ENCODE data around the gene PSTK.

PSTK gene

DNA sequence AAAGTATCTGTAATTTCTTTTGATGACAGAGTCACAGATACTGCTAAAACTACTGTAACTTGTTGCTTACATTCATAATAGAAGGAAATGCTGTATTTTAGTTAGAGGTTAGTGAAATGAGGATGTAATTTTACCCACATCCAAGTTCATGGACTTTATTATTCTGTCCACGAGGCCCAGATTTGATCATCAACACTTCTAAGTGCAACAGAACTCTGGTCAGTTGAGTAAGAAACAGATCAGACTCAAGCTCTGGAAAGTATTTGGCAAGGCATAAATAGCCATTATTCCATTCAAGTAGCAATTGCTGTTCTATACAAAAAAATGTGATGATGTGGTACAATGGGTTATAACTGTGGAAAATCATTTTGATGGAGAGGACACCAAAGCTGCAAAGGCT lies 50.9 kb downstream of the PSTK start:
- H2AK5ac ChIP-seq (ENCODE audit: low read length), result no peak overlapping the region
- no peak overlapping the region for H2BK15ac ChIP-seq (replicated peaks; ENCODE audit: low read depth)
- no peak overlapping the region for H3K18ac ChIP-seq (ENCODE audit: low read length)
- H3K4me2 ChIP-seq (ENCODE audit: low read length), result no peak overlapping the region
- no peak overlapping the region for H3K4me3 ChIP-seq (ENCODE audit: low read length)
- H2BK5ac ChIP-seq (ENCODE audit: low read length), result no peak overlapping the region
- H3K9ac ChIP-seq (ENCODE audit: low read length), result no peak overlapping the region
- no peak overlapping the region for H3K27ac ChIP-seq (ENCODE audit: low read depth, low read length)
- H3K79me1 ChIP-seq (ENCODE audit: low read length), result no peaks in the 10 kb centered on the region
- no peaks in the 10 kb centered on the region for H3K4me1 ChIP-seq (ENCODE audit: control insufficient read depth, low read depth, low read length)
- H3K4ac ChIP-seq (ENCODE audit: low read depth, low read length), result no peak overlapping the region
- no peaks in the 10 kb centered on the region for H3K36me3 ChIP-seq (ENCODE audit: control insufficient read depth, insufficient read depth, low read length)
- no peak overlapping the region for H2BK120ac ChIP-seq (ENCODE audit: low read depth, low read length)
- no peak for DNase-seq
- H3K56ac ChIP-seq (ENCODE audit: low read length), result no peak overlapping the region
- no peaks in the 10 kb centered on the region for H3K27me3 ChIP-seq (ENCODE audit: insufficient read depth, low read length, poor library complexity)
- no peak overlapping the region for H4K8ac ChIP-seq (ENCODE audit: low read depth, low read length)
- H4K5ac ChIP-seq (ENCODE audit: low read length), result no peak overlapping the region
- H3K79me2 ChIP-seq (ENCODE audit: control insufficient read depth, insufficient read depth, low read length), result no peaks in the 10 kb centered on the region
- WGBS (ENCODE audit: extremely low coverage, insufficient coverage, low lambda C conversion rate), result no CpG with 5 or more reads among the region's 1 CpG
- H3K23ac ChIP-seq (ENCODE audit: low read length), result no peak overlapping the region

DNA sequence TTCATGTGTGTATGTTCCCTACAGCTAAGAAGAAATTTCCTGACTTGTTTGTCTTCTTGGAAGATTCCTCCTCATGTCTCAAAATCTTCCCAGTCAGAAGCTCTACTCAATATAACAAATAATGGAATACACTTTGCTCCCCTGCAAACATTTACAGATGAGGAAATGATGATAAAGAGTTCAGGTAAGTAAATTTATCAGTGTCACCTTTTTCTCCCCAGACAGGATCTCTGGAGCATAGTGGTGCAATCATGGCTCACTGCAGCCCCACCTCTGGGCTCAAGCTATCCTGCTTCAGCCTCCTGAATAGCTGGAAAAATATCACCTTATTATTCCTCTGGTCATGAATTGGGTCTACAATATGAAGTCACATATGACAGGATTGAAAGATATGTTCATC lies 54.1 kb downstream of the PSTK start:
- Histone ChIP-seq H3K79me1 (ENCODE audit: low read length) (no peaks in the 10 kb centered on the region), H3K4me2 (ENCODE audit: low read length) (no peak overlapping the region), H3K27me3 (ENCODE audit: insufficient read depth, low read length, poor library complexity) (no peaks in the 10 kb centered on the region), H3K4me3 (ENCODE audit: low read length) (no peak overlapping the region), H2BK15ac (replicated peaks; ENCODE audit: low read depth) (no peak overlapping the region), H4K8ac (ENCODE audit: low read depth, low read length) (no peak overlapping the region), H2BK120ac (ENCODE audit: low read depth, low read length) (no peak overlapping the region), H3K9ac (ENCODE audit: low read length) (no peak overlapping the region), H2BK5ac (ENCODE audit: low read length) (no peak overlapping the region), H3K56ac (ENCODE audit: low read length) (no peak overlapping the region), H3K27ac (ENCODE audit: low read depth, low read length) (no peak overlapping the region), H3K23ac (ENCODE audit: low read length) (no peak overlapping the region), H3K4me1 (ENCODE audit: control insufficient read depth, low read depth, low read length) (peaks cover 2% of the 10 kb centered on the region), H3K79me2 (ENCODE audit: control insufficient read depth, insufficient read depth, low read length) (no peaks in the 10 kb centered on the region), H2AK5ac (ENCODE audit: low read length) (no peak overlapping the region), H3K4ac (ENCODE audit: low read depth, low read length) (no peak overlapping the region), H3K18ac (ENCODE audit: low read length) (no peak overlapping the region), H3K36me3 (ENCODE audit: control insufficient read depth, insufficient read depth, low read length) (no peaks in the 10 kb centered on the region), H4K5ac (ENCODE audit: low read length) (no peak overlapping the region)
- no peak for DNase-seq

DNA sequence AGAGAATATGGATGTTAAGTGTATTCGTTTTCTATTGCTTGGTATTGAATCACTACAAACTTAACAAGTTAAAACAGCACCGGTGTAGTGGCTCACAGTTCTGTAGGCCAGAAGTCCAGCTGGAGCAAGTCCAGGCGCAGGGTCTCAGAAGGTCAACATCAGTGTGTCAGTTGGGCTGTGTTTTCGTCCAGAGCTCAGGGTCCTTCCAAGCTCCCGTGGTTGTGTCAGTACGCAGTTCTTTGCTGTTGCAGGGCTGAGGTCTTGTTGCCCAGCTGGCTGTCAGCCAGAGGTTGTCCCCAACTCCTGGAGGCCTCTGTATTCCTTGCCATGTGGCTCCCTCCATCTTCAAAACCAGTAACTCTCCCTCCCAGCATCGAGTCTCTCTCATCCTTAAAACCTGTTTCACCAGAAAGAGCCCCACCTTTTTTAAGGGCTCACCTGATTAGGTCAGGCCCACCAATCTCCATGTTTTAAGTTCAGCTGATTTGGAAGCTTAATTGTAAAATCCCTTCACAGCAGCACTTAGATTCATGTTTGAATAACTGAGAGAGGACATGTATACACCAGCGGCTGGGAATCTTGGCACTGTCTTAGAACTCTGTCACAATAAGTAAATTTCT lies 55.4 kb downstream of the PSTK start:
- Histone ChIP-seq H3K23ac (ENCODE audit: low read length) (no peak overlapping the region), H3K79me2 (ENCODE audit: control insufficient read depth, insufficient read depth, low read length) (no peaks in the 10 kb centered on the region), H3K4me2 (ENCODE audit: low read length) (no peak overlapping the region), H3K4ac (ENCODE audit: low read depth, low read length) (no peak overlapping the region), H2BK120ac (ENCODE audit: low read depth, low read length) (no peak overlapping the region), H2BK5ac (ENCODE audit: low read length) (no peak overlapping the region), H3K18ac (ENCODE audit: low read length) (no peak overlapping the region), H3K27me3 (ENCODE audit: insufficient read depth, low read length, poor library complexity) (no peaks in the 10 kb centered on the region), H3K79me1 (ENCODE audit: low read length) (no peaks in the 10 kb centered on the region), H3K27ac (ENCODE audit: low read depth, low read length) (no peak overlapping the region), H4K5ac (ENCODE audit: low read length) (no peak overlapping the region), H3K4me1 (ENCODE audit: control insufficient read depth, low read depth, low read length) (peaks cover 2% of the 10 kb centered on the region), H2AK5ac (ENCODE audit: low read length) (no peak overlapping the region), H4K8ac (ENCODE audit: low read depth, low read length) (no peak overlapping the region), H3K36me3 (ENCODE audit: control insufficient read depth, insufficient read depth, low read length) (no peaks in the 10 kb centered on the region), H3K56ac (ENCODE audit: low read length) (no peak overlapping the region), H3K4me3 (ENCODE audit: low read length) (no peak overlapping the region), H2BK15ac (replicated peaks; ENCODE audit: low read depth) (no peak overlapping the region), H3K9ac (ENCODE audit: low read length) (no peak overlapping the region)
- DNase-seq, result no peak
- no CpG with 5 or more reads among the region's 8 CpGs for WGBS (ENCODE audit: extremely low coverage, insufficient coverage, low lambda C conversion rate)

DNA sequence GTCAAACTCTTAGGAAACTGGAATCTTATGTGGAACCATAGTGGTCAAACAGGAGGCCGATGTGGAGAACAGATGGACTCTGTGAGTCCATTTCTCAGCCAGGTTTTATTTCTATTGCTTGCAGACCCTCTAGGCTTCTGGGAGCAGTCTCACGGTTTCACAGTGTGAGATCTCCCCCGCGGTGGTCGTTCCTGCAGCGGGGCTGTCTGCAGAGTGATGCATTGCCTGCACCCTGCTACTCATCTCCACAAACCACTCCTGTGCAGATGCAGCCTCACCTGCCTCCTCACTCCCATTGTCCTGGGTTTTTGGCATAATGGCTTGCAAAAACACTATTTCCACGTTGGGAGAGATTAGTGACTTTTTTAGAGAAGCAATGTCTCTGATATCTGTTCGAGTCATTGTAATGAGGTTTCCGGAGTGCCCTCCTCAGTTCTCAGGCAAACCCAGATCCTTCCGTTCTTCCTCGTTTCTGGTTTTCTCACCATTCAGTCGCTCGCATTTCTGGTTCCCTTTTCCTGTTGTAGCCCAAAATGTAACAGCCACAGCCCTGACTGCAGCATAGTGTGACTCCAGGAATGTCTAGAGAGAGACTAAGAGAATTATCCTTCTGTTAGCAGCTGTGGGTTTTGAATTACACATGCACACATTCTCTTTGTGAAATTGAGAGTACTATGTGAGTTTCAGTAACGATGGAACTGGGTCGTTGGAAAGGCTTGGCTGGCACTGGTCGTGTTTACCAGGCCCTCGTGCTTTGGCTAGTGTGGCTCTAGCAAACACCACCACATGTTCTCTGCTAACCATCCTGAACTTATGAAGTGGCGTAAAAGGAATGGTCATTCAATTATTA lies 58.8 kb downstream of the PSTK start:
- no peak overlapping the region for H2BK5ac ChIP-seq (ENCODE audit: low read length)
- H4K8ac ChIP-seq (ENCODE audit: low read depth, low read length), result no peak overlapping the region
- peaks cover 2% of the 10 kb centered on the region for H3K4me1 ChIP-seq (ENCODE audit: control insufficient read depth, low read depth, low read length)
- no peaks in the 10 kb centered on the region for H3K27me3 ChIP-seq (ENCODE audit: insufficient read depth, low read length, poor library complexity)
- H2AK5ac ChIP-seq (ENCODE audit: low read length), result no peak overlapping the region
- no peak overlapping the region for H2BK120ac ChIP-seq (ENCODE audit: low read depth, low read length)
- no peak overlapping the region for H3K27ac ChIP-seq (ENCODE audit: low read depth, low read length)
- H2BK15ac ChIP-seq (replicated peaks; ENCODE audit: low read depth), result no peak overlapping the region
- no peak overlapping the region for H3K23ac ChIP-seq (ENCODE audit: low read length)
- no peaks in the 10 kb centered on the region for H3K79me2 ChIP-seq (ENCODE audit: control insufficient read depth, insufficient read depth, low read length)
- no peak overlapping the region for H3K4me3 ChIP-seq (ENCODE audit: low read length)
- H3K9ac ChIP-seq (ENCODE audit: low read length), result no peak overlapping the region
- no CpG with 5 or more reads among the region's 18 CpGs for WGBS (ENCODE audit: extremely low coverage, insufficient coverage, low lambda C conversion rate)
- no peak overlapping the region for H3K4ac ChIP-seq (ENCODE audit: low read depth, low read length)
- no peak overlapping the region for H3K18ac ChIP-seq (ENCODE audit: low read length)
- no peak for DNase-seq
- H3K56ac ChIP-seq (ENCODE audit: low read length), result no peak overlapping the region
- no peaks in the 10 kb centered on the region for H3K79me1 ChIP-seq (ENCODE audit: low read length)
- no peaks in the 10 kb centered on the region for H3K36me3 ChIP-seq (ENCODE audit: control insufficient read depth, insufficient read depth, low read length)
- no peak overlapping the region for H3K4me2 ChIP-seq (ENCODE audit: low read length)
- no peak overlapping the region for H4K5ac ChIP-seq (ENCODE audit: low read length)

DNA sequence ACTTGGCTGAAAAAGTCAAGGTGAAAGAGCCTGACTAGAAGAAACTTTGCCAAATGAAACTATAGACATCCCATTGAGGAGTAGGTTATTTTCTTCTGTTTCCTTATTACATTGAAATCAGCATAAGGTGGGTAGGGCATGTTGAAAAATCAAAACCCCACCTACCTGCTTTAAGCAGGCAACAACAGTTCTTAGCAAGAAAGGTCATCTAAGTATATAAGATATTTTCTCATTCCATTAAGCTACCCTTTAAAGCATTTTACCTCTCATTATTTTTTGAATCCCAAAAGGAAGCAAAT lies 59.4 kb downstream of the PSTK start:
- no peak overlapping the region for H3K18ac ChIP-seq (ENCODE audit: low read length)
- no peaks in the 10 kb centered on the region for H3K36me3 ChIP-seq (ENCODE audit: control insufficient read depth, insufficient read depth, low read length)
- H4K8ac ChIP-seq (ENCODE audit: low read depth, low read length), result no peak overlapping the region
- no peak overlapping the region for H3K9ac ChIP-seq (ENCODE audit: low read length)
- H3K4me3 ChIP-seq (ENCODE audit: low read length), result no peak overlapping the region
- H3K23ac ChIP-seq (ENCODE audit: low read length), result no peak overlapping the region
- H3K56ac ChIP-seq (ENCODE audit: low read length), result no peak overlapping the region
- no peaks in the 10 kb centered on the region for H3K79me1 ChIP-seq (ENCODE audit: low read length)
- no peaks in the 10 kb centered on the region for H3K79me2 ChIP-seq (ENCODE audit: control insufficient read depth, insufficient read depth, low read length)
- H2BK5ac ChIP-seq (ENCODE audit: low read length), result no peak overlapping the region
- no peak for DNase-seq
- H2BK15ac ChIP-seq (replicated peaks; ENCODE audit: low read depth), result no peak overlapping the region
- no peak overlapping the region for H3K4ac ChIP-seq (ENCODE audit: low read depth, low read length)
- H3K27ac ChIP-seq (ENCODE audit: low read depth, low read length), result no peak overlapping the region
- no peak overlapping the region for H2AK5ac ChIP-seq (ENCODE audit: low read length)
- no peak overlapping the region for H4K5ac ChIP-seq (ENCODE audit: low read length)
- no peaks in the 10 kb centered on the region for H3K27me3 ChIP-seq (ENCODE audit: insufficient read depth, low read length, poor library complexity)
- no peak overlapping the region for H2BK120ac ChIP-seq (ENCODE audit: low read depth, low read length)
- H3K4me2 ChIP-seq (ENCODE audit: low read length), result no peak overlapping the region
- H3K4me1 ChIP-seq (ENCODE audit: control insufficient read depth, low read depth, low read length), result peaks cover 2% of the 10 kb centered on the region
